ENCODE data around the gene DDX41. TPM values are rescaled to one million over a fixed set of nuclear protein-coding genes. Genes with fewer than 3 reads are reported as not detected.

Gene DDX41
- total RNA-seq, 1 experiment from 2014 or later, result 135 TPM

DNA sequence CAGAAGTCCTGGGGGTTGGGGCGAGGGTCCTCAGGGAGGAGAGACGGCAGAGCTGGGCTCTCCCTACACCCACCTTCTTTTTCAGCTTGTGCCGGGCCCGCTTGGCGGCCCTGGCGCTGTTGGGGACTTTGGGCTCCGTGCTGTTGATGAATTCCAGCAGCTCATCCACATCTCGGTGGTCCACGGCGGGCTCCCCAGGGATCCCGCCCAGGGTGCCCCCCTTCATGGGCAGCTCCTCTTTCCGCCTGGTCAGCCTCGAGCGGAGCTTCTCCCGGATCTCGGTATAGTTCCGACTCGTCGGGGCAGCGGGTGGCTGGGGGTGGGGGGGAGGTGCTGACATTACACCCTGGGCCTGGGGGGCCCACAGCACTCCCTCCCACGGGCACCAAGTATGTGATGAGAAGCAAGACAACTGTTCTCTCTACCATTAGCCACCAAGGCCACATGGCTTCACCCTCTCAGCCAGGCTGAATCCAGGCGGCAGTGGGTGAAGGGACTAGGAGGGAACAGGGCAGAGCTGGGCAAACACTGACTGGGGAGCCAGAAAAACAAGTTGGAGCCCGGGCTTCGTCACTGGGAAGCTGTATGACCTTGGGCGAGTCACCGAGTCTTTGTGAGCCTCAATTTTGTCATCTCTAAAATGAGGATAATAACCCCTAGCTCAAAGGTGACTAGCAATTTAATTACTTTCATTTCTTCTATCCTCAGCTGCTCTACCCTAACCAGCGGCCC, 14.6 kb upstream of the DDX41 start:
- H3K4me1 Mint-ChIP-seq (ENCODE audit: insufficient read depth, unreplicated experiment), result no peaks in the 10 kb centered on the region
- ChIA-PET CTCF (interaction anchor here (0.5 to 1.8 kb wide), 4 partner anchors 14 to 554 kb away, joined by 3 to 10 read pairs (median 4); no protein-coding TSS in a partner anchor), POLR2A (interaction anchor here (0.8 to 2.8 kb wide), 4 partner anchors 14 to 69 kb away, joined by 4 to 14 read pairs (median 6); partner anchors contain the start of genes B4GALT7 and DDX41)
- TF ChIP-seq, protein P1, sequence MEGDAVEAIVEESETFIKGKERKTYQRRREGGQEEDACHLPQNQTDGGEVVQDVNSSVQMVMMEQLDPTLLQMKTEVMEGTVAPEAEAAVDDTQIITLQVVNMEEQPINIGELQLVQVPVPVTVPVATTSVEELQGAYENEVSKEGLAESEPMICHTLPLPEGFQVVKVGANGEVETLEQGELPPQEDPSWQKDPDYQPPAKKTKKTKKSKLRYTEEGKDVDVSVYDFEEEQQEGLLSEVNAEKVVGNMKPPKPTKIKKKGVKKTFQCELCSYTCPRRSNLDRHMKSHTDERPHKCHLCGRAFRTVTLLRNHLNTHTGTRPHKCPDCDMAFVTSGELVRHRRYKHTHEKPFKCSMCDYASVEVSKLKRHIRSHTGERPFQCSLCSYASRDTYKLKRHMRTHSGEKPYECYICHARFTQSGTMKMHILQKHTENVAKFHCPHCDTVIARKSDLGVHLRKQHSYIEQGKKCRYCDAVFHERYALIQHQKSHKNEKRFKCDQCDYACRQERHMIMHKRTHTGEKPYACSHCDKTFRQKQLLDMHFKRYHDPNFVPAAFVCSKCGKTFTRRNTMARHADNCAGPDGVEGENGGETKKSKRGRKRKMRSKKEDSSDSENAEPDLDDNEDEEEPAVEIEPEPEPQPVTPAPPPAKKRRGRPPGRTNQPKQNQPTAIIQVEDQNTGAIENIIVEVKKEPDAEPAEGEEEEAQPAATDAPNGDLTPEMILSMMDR (IDR thresholded peaks at IDR 0.05; ENCODE audit: unreplicated experiment), result no peak
- no TSS peak for BruUV-seq (replicated peaks)
- H3K36me3 Mint-ChIP-seq (ENCODE audit: insufficient read depth, unreplicated experiment), result peaks cover 63% of the 10 kb centered on the region
- no peak overlapping the region for H3K4me3 Mint-ChIP-seq (ENCODE audit: unreplicated experiment)
- no peaks in the 10 kb centered on the region for H3K27me3 Mint-ChIP-seq (ENCODE audit: insufficient read depth, unreplicated experiment)
- no peak for DNase-seq (ENCODE audit: unreplicated experiment)
- H3K9me3 Mint-ChIP-seq (ENCODE audit: unreplicated experiment), result no peaks in the 10 kb centered on the region
- intact Hi-C loops (cut with micrococcal nuclease), result no loop called here
- no peak overlapping the region for H3K27ac Mint-ChIP-seq (ENCODE audit: low read depth, unreplicated experiment)

DNA sequence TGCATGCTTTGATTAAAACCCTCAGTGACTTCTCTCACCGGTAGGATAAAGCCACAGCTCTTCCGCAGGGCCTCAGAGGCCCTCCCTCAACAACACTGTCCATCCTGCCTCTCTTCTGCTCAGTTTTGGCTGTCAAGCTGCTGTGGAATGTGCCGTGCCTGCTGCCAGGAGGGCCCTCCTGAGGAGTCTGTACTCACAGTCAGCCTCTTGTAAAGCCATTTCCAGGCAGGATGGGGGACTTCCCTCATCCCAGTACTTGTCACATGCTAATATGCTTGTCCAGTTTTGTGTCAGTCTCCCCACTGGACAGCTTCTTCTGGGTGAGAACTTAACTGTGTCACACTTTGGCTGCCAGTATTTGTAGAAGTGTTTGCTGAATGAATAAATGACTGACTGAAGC, 13.9 kb upstream of the DDX41 start:
- H3K9me3 Mint-ChIP-seq (ENCODE audit: unreplicated experiment), result no peaks in the 10 kb centered on the region
- no peaks in the 10 kb centered on the region for H3K27me3 Mint-ChIP-seq (ENCODE audit: insufficient read depth, unreplicated experiment)
- no peak overlapping the region for H3K27ac Mint-ChIP-seq (ENCODE audit: low read depth, unreplicated experiment)
- ChIA-PET POLR2A (interaction anchor here (0.7 to 2.8 kb wide), 4 partner anchors 14 to 201 kb away, joined by 3 to 14 read pairs (median 6); partner anchors contain the start of genes B4GALT7 and DDX41), CTCF (interaction anchor here (0.5 to 1.8 kb wide), 3 partner anchors 29 to 553 kb away, joined by 3 to 10 read pairs (median 5); no protein-coding TSS in a partner anchor)
- no TSS peak for BruUV-seq (replicated peaks)
- TF ChIP-seq, protein P1 (IDR thresholded peaks at IDR 0.05; ENCODE audit: unreplicated experiment), result no peak
- intact Hi-C loops (cut with micrococcal nuclease), result no loop called here
- no peak overlapping the region for H3K4me3 Mint-ChIP-seq (ENCODE audit: unreplicated experiment)
- DNase-seq (ENCODE audit: unreplicated experiment), result no peak
- no peaks in the 10 kb centered on the region for H3K4me1 Mint-ChIP-seq (ENCODE audit: insufficient read depth, unreplicated experiment)
- peaks cover 55% of the 10 kb centered on the region for H3K36me3 Mint-ChIP-seq (ENCODE audit: insufficient read depth, unreplicated experiment)

DNA sequence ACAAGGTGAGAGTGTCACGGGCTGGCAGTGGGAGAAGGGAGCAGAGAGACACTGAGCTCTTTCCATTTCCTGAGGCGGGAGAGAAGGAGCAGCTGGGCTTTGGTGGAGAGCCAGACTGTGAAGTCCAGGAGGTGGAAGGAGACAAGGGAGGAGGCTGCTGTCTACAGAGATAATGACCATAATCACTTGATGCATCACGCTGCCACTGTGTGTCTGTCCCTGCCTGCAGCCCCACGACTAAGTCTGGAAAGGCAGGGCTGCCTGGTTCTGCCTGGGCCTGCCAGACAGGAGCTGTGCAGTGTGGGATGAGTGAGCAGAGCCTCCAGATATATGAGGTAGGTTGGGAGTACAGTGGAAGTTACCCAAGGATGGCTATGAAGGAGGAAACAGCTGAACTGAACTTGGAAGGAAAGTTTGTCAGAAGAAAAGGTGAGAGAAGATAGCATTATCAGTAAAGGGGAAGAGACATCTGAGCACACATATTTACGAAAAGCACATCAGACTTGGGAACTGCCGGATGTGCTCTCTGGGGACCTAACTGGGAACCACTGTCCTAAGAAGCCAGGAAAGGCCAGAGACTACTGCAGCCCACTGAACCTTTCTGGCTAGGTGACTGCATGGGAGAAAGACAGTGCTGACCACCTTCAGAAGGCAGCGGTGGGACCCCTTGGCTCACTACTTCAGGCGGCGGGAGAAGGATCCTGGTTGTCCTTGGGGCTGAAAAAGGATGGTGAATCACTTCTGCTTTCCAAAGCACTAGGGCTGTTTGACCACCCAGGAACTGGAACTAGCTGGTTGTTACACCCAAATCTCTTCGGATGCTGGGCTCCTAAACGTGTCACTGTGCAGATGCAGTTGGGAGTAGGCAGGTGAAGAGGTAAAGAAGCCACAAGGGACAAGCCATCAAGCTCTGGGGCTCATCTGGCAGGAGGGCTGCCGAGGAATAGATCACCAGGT, 12.8 kb upstream of the DDX41 start:
- intact Hi-C loops (cut with micrococcal nuclease), result no loop called here
- no peak for DNase-seq (ENCODE audit: unreplicated experiment)
- no peak overlapping the region for H3K4me3 Mint-ChIP-seq (ENCODE audit: unreplicated experiment)
- no peaks in the 10 kb centered on the region for H3K27me3 Mint-ChIP-seq (ENCODE audit: insufficient read depth, unreplicated experiment)
- no peaks in the 10 kb centered on the region for H3K9me3 Mint-ChIP-seq (ENCODE audit: unreplicated experiment)
- ChIA-PET POLR2A (interaction anchor here (1.0 to 2.8 kb wide), 4 partner anchors 10 to 16 kb away, joined by 3 to 14 read pairs (median 4); partner anchors contain the start of gene DDX41), CTCF (interaction anchor here (0.6 to 1.0 kb wide), 3 partner anchors 28 to 289 kb away, joined by 3 read pairs; no protein-coding TSS in a partner anchor)
- TF ChIP-seq, protein P1 (IDR thresholded peaks at IDR 0.05; ENCODE audit: unreplicated experiment), result no peak
- H3K36me3 Mint-ChIP-seq (ENCODE audit: insufficient read depth, unreplicated experiment), result peaks cover 47% of the 10 kb centered on the region
- H3K4me1 Mint-ChIP-seq (ENCODE audit: insufficient read depth, unreplicated experiment), result no peaks in the 10 kb centered on the region
- H3K27ac Mint-ChIP-seq (ENCODE audit: low read depth, unreplicated experiment), result no peak overlapping the region
- no TSS peak for BruUV-seq (replicated peaks)

DNA sequence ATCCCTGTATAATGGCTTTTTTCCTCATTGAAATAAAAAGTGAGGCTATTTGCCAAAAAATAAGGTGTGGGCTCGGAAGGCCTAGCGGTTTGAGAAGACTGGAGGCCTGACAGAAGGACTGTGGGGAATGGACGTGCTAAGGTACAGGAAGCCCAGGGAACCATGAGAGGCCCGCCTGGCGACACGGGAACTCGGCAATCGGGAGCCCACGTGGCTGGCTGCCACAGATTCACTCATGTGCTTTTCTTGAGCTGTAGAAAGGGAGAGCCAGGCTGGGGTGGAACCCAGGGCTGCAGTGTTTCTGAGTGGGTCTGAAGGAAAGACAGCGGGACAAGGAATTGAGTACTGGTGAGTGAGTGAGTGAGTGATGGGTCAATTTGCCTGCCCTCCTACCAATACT, 11.9 kb upstream of the DDX41 start:
- no peaks in the 10 kb centered on the region for H3K4me1 Mint-ChIP-seq (ENCODE audit: insufficient read depth, unreplicated experiment)

More for the DNA sequence above, 11.9 kb upstream of the DDX41 start:
- peaks cover 41% of the 10 kb centered on the region for H3K36me3 Mint-ChIP-seq (ENCODE audit: insufficient read depth, unreplicated experiment)
- DNase-seq (ENCODE audit: unreplicated experiment), result no peak
- ChIA-PET POLR2A (no interaction called here), CTCF (no interaction called here)
- TF ChIP-seq, protein P1 (IDR thresholded peaks at IDR 0.05; ENCODE audit: unreplicated experiment), result no peak
- BruUV-seq (replicated peaks), result no TSS peak
- intact Hi-C loops (cut with micrococcal nuclease), result no loop called here
- no peak overlapping the region for H3K4me3 Mint-ChIP-seq (ENCODE audit: unreplicated experiment)
- no peaks in the 10 kb centered on the region for H3K27me3 Mint-ChIP-seq (ENCODE audit: insufficient read depth, unreplicated experiment)
- H3K9me3 Mint-ChIP-seq (ENCODE audit: unreplicated experiment), result no peaks in the 10 kb centered on the region
- no peak overlapping the region for H3K27ac Mint-ChIP-seq (ENCODE audit: low read depth, unreplicated experiment)
